GM18909 (cell line): ENCODE results near the gene ITPR1.
"Not testable (repeated sequence)": the region's sequence is repeated elsewhere in the genome, so short reads cannot be mapped to it uniquely, and the experiment has no call there.

Experiments used
- ATAC-seq: cut with Tn5 transposase; IDR thresholded peaks from one replicate; pipeline ENCODE4 v1.9.1; 2021; ENCODE audit warnings: mild to moderate bottlenecking; ENCODE audit not compliant: unreplicated experiment, poor library complexity

The ITPR1 gene

GRCh38 chr3:4587838-4588105, 94.6 kb downstream of the ITPR1 start:
- no peak for ATAC-seq

DNA sequence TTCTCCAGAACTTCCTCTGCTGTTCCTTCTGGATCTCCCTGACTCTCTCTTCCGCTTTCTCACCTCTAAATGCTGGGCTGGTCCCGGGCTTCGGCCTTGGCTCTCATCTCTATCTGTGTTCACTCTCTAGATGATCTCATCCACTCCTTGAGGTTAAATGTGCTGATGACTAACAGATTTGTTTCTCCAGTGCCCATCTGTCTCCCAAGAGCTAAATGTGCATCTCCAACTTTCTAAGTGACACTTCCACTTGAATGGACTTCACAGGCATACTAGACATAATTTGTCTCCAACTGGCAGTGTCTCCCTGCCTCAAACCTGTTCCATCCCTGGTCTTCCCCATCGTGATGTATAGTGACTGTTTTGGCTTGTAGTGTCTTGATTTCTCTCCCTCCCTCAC, 95.3 kb downstream of the ITPR1 start:
- ATAC-seq, result no peak

- ATAC-seq, result no peak
These were observed 96.4 kb downstream of the ITPR1 start for GRCh38 chr3:4589475-4590097.

GRCh38 chr3:4590849-4591248, 97.7 kb downstream of the ITPR1 start:
- not testable (repeated sequence) for ATAC-seq

- no peak for ATAC-seq
These were observed 98.5 kb downstream of the ITPR1 start for GRCh38 chr3:4591669-4592068.

- ATAC-seq, result no peak
These were observed 99.9 kb downstream of the ITPR1 start for GRCh38 chr3:4593014-4593413.

- ATAC-seq, result no peak
These were observed 102.6 kb downstream of the ITPR1 start for GRCh38 chr3:4595710-4596113.

GRCh38 chr3:4596612-4597011, 103.5 kb downstream of the ITPR1 start:
- no peak for ATAC-seq

- no peak for ATAC-seq
These were observed 104.2 kb downstream of the ITPR1 start for GRCh38 chr3:4597208-4597985.

- ATAC-seq, result not testable (repeated sequence)
These were observed 105.1 kb downstream of the ITPR1 start for GRCh38 chr3:4598232-4598631.

DNA sequence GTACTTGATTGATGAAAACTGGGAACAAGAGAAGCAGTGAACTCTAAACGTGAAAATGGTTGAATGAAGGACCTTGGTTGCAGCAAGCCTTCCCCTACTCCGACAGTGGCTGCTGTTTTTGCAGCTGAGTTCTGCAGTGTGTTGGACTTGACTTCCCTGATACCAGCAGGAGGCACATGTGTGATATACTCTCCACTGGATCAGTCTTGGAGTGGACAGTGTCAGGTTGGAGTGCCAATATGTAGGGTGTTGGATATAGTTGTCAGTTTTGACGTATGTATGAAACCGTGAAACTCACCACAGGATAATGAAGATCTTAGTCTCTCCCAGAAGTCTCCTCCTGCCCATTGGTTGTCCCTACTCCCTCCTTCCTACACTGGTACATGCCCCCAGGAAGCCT, 106.5 kb downstream of the ITPR1 start:
- ATAC-seq, result no peak

GRCh38 chr3:4600493-4600892, 107.3 kb downstream of the ITPR1 start:
- ATAC-seq, result no peak

DNA sequence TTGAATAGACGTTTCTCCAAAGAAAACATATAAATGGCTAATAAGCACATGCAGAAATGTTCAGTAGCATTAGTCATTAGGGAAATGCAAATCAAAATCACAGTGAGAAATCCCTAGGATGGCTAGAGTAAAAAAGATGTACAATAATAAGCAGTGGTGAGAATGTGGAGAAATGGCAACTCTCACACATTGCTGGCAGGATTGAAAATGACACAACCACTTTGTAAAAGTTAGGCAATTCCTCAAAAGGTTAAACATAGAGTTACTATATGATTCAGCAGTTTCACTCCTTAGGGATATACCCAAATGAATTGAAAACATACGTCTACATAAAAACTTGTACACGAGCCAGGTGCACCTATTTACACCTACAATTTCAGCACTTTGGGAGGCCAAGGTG, 108.7 kb downstream of the ITPR1 start:
- ATAC-seq, result no peak

GRCh38 chr3:4604693-4605092, 111.5 kb downstream of the ITPR1 start:
- ATAC-seq, result no peak

DNA sequence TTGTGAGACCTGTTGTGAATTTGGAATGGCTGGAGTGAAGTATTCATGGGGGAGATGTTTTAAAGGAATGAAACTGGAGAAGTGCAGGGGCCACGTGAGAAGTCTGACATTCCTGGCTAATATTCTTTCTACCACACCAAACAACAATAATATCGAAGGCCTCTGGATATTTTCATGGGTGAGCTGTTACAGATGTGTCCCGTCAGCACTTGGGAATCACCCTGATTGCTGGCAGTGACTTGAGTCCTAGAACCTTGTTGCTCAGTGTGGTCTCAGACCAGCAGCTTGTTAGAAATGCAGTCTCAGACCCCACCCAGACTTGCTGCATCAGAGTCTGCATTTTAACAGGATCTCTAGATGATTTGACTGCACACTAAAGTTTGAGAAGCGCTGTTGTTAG, 113.8 kb downstream of the ITPR1 start:
- ATAC-seq, result no peak

- ATAC-seq, result no peak
These were observed 120.2 kb downstream of the ITPR1 start for GRCh38 chr3:4613366-4613765.

GRCh38 chr3:4614070-4614469, 120.9 kb downstream of the ITPR1 start:
- no peak for ATAC-seq

GRCh38 chr3:4614927-4615326, 121.8 kb downstream of the ITPR1 start:
- ATAC-seq, result no peak

- no peak for ATAC-seq
These were observed 122.6 kb downstream of the ITPR1 start for GRCh38 chr3:4615750-4616149.

DNA sequence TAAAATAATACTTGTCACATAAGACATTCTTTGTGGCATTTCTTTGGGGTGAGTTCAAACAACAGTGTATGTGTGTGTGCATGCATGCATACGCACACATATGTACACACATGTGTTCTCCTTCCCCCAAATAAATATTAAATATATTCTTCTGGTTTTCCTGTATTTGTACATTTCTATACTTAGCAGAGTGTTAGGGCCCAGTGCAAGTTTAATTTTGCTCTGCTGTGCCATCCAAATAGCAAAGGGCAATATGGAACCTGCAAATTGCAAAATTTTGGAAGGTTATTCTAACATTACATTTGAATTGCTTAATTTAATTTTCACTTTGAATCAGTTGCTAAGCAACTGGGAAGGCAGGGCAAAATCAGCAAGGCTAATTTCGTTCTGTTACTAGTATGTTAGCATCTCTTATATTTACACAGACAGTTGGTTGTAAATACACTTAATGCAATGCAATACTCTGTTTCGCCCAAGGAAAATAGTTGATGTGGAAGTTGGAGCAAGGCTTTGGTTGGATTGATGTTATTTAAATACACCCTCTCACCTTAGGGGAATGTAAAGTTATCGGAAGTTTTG, 130.4 kb downstream of the ITPR1 start:
- ATAC-seq, result no peak

DNA sequence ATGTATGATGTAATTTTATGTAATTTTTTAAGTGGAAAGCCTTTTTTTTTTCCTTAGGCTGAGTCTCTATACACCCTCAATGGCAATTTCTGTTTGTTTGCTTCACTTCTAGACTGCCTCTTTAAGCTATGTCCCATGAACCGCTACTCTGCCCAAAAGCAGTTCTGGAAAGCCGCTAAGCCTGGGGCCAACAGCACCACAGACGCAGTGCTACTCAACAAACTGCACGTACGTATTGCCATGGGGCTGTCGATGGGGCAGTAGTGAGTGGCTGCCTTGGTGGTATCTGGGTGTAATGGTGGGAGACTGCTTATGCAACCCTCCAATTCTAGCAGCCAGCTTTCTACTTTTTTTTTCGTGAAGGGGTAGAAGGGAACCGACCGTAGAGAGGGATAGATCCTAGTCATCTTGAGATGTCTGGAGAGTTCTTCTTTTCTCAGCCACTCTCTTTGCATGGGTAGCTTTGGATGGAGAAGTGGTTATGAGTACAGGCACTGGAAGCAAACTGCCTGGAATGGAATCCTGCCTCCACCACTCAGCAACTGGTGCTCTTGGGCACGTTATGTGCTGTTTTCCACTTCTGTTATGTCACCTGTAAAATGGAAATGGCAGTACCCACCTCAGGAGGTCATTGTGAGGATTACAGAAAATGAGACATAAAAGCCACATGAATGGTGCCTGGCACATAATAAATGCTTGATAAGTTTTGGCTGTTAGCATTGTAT, 134.7 kb downstream of the ITPR1 start:
- ATAC-seq, result no peak
